ENCODE results near the gene FHIP1A. TPM values are rescaled to one million over a fixed set of nuclear protein-coding genes. Genes with fewer than 3 reads are reported as not detected.

FHIP1A gene
- total and polyA plus RNA-seq, 2 of the 13 experiments (the other 11 are each of a cell fraction or from before 2014, with no cell fraction given) = 4.1 to 6.2 TPM

GRCh38 chr4:151409470-151410313, 716 bp downstream of the FHIP1A start (continued):
- TF ChIP-seq TBX2 (CRISPR knock-in tag; IDR thresholded peaks at IDR 0.05; ENCODE audit: borderline replicate concordance) = peak; percentile 45; the same call in 1 of the 2 replicates
- TF ChIP-seq SCMH1 (CRISPR knock-in tag; IDR thresholded peaks at IDR 0.05; ENCODE audit: borderline replicate concordance) = no peak
- TF ChIP-seq HOMEZ (CRISPR knock-in tag; IDR thresholded peaks at IDR 0.05; ENCODE audit: low read depth) = no peak
- no peak for TF ChIP-seq TSC22D2 (CRISPR knock-in tag; IDR thresholded peaks at IDR 0.05; ENCODE audit: borderline replicate concordance)
- TF ChIP-seq, protein P1, sequence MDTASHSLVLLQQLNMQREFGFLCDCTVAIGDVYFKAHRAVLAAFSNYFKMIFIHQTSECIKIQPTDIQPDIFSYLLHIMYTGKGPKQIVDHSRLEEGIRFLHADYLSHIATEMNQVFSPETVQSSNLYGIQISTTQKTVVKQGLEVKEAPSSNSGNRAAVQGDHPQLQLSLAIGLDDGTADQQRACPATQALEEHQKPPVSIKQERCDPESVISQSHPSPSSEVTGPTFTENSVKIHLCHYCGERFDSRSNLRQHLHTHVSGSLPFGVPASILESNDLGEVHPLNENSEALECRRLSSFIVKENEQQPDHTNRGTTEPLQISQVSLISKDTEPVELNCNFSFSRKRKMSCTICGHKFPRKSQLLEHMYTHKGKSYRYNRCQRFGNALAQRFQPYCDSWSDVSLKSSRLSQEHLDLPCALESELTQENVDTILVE (CRISPR knock-in tag; IDR thresholded peaks at IDR 0.05) = no peak
- peak; percentile 51; the same call in 1 of the 2 replicates for TF ChIP-seq SAP130 (CRISPR knock-in tag; IDR thresholded peaks at IDR 0.05; ENCODE audit: low read depth)
- no peak for TF ChIP-seq TCF7 (IDR thresholded peaks at IDR 0.05; ENCODE audit: low read depth)
- TF ChIP-seq, protein P2, sequence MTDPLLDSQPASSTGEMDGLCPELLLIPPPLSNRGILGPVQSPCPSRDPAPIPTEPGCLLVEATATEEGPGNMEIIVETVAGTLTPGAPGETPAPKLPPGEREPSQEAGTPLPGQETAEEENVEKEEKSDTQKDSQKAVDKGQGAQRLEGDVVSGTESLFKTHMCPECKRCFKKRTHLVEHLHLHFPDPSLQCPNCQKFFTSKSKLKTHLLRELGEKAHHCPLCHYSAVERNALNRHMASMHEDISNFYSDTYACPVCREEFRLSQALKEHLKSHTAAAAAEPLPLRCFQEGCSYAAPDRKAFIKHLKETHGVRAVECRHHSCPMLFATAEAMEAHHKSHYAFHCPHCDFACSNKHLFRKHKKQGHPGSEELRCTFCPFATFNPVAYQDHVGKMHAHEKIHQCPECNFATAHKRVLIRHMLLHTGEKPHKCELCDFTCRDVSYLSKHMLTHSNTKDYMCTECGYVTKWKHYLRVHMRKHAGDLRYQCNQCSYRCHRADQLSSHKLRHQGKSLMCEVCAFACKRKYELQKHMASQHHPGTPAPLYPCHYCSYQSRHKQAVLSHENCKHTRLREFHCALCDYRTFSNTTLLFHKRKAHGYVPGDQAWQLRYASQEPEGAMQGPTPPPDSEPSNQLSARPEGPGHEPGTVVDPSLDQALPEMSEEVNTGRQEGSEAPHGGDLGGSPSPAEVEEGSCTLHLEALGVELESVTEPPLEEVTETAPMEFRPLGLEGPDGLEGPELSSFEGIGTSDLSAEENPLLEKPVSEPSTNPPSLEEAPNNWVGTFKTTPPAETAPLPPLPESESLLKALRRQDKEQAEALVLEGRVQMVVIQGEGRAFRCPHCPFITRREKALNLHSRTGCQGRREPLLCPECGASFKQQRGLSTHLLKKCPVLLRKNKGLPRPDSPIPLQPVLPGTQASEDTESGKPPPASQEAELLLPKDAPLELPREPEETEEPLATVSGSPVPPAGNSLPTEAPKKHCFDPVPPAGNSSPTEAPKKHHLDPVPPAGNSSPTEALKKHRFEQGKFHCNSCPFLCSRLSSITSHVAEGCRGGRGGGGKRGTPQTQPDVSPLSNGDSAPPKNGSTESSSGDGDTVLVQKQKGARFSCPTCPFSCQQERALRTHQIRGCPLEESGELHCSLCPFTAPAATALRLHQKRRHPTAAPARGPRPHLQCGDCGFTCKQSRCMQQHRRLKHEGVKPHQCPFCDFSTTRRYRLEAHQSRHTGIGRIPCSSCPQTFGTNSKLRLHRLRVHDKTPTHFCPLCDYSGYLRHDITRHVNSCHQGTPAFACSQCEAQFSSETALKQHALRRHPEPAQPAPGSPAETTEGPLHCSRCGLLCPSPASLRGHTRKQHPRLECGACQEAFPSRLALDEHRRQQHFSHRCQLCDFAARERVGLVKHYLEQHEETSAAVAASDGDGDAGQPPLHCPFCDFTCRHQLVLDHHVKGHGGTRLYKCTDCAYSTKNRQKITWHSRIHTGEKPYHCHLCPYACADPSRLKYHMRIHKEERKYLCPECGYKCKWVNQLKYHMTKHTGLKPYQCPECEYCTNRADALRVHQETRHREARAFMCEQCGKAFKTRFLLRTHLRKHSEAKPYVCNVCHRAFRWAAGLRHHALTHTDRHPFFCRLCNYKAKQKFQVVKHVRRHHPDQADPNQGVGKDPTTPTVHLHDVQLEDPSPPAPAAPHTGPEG (CRISPR knock-in tag; IDR thresholded peaks at IDR 0.05) = no peak
- TF ChIP-seq, protein P3, sequence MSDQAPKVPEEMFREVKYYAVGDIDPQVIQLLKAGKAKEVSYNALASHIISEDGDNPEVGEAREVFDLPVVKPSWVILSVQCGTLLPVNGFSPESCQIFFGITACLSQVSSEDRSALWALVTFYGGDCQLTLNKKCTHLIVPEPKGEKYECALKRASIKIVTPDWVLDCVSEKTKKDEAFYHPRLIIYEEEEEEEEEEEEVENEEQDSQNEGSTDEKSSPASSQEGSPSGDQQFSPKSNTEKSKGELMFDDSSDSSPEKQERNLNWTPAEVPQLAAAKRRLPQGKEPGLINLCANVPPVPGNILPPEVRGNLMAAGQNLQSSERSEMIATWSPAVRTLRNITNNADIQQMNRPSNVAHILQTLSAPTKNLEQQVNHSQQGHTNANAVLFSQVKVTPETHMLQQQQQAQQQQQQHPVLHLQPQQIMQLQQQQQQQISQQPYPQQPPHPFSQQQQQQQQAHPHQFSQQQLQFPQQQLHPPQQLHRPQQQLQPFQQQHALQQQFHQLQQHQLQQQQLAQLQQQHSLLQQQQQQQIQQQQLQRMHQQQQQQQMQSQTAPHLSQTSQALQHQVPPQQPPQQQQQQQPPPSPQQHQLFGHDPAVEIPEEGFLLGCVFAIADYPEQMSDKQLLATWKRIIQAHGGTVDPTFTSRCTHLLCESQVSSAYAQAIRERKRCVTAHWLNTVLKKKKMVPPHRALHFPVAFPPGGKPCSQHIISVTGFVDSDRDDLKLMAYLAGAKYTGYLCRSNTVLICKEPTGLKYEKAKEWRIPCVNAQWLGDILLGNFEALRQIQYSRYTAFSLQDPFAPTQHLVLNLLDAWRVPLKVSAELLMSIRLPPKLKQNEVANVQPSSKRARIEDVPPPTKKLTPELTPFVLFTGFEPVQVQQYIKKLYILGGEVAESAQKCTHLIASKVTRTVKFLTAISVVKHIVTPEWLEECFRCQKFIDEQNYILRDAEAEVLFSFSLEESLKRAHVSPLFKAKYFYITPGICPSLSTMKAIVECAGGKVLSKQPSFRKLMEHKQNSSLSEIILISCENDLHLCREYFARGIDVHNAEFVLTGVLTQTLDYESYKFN (CRISPR knock-in tag; conservative IDR thresholded peaks at IDR 0.05) = 0 out of 2 replicates have a peak, but pooled peaks have one; percentile 23
- TF ChIP-seq NCOA2 (CRISPR knock-in tag; IDR thresholded peaks at IDR 0.05) = no peak
- no peak for TF ChIP-seq NFE2 (CRISPR knock-in tag; IDR thresholded peaks at IDR 0.05)
- TF ChIP-seq ZNF430 (CRISPR knock-in tag; IDR thresholded peaks at IDR 0.05) = no peak
- TF ChIP-seq ZNF841 (CRISPR knock-in tag; IDR thresholded peaks at IDR 0.05; ENCODE audit: borderline replicate concordance) = no peak
- TF ChIP-seq NCOA1 (CRISPR knock-in tag; IDR thresholded peaks at IDR 0.05) = no peak

Measured in HepG2 (cell line).